HCT116 (cell line): ENCODE results near the gene PPARGC1A. TPM values are rescaled to one million over a fixed set of nuclear protein-coding genes. Genes with fewer than 3 reads are reported as not detected.

Experiments used
- ATAC-seq: fragments of 200-7000 bp; cut with Tn5 transposase; 2 replicates; pipeline ENCODE4 v1.9.1; 2020; ENCODE audit warnings: mild to moderate bottlenecking, moderate library complexity
- BruUV-seq: library from RNA; stranded (reverse); fragments of 400-500 nt; replicated peaks from 2 replicates; lab custom pipeline; 2021; lab: Mats Ljungman, UMichigan
- CTCF ChIA-PET: fragments of 300-600 bp; sonication (Branson Sonifier 250); formaldehyde crosslinking; loops from one replicate; lab custom pipeline; 2021; ENCODE audit warnings: antibody characterized with exemption; lab: Charles Lee
- POLR2A ChIA-PET: fragments of 300-600, 350-600 bp; sonication (Branson Sonifier 250); formaldehyde crosslinking; loops from one replicate; lab custom pipeline; 2021; ENCODE audit warnings: antibody characterized with exemption; lab: Charles Lee
- RAD21 ChIA-PET, 2 experiments: fragments of 300-600 bp; sonication (Branson Sonifier 250); formaldehyde crosslinking; loops; one replicate each; lab custom pipeline; 2023; ENCODE audit warnings: low total read pairs in 2 of 2; ENCODE audit not compliant: uncharacterized antibody in 2 of 2, unreplicated experiment in 2 of 2, low non-redundant PET in 1 of 2; lab: Charles Lee
- DNase-seq: peaks from one replicate; pipeline ENCODE4 v3.0.0-alpha.2; 2010; ENCODE audit warnings: low read depth, low spot score
- H2AFZ ChIP-seq: fragments of 200-600 bp; shearing (Covaris generic), sonication (generic); 2 replicates; pipeline ENCODE4 v1.6.1; 2017; ENCODE audit warnings: low read depth, mixed run types, mixed read lengths, antibody characterized with exemption, low read length; ENCODE audit not compliant: poor library complexity, severe bottlenecking
- H3K27ac ChIP-seq: 2 replicates; pipeline ENCODE4 v1.5.1; 2012; ENCODE audit warnings: low read depth, low read length
- H3K27me3 ChIP-seq: fragments of 200-600 bp; sonication (generic); 2 replicates; pipeline ENCODE4 v1.6.1; 2016; ENCODE audit warnings: mixed run types, low read length, mixed read lengths; ENCODE audit not compliant: insufficient read depth
- H3K36me3 ChIP-seq, 2 experiments: fragments of 200-500 bp in 1 of 2; fragments of 200-600 bp in 1 of 2; sonication (Bioruptor generic) in 1 of 2; sonication (generic) in 1 of 2; 2 replicates each; pipeline versions ENCODE4 v1.5.1 to v1.6.1; 2014 to 2016; ENCODE audit warnings: low read length in 2 of 2, inconsistent platforms in 1 of 2, mixed read lengths in 1 of 2, mixed run types in 1 of 2; ENCODE audit not compliant: insufficient read depth in 2 of 2, control insufficient read depth in 1 of 2
- H3K4me1 ChIP-seq, 2 experiments: fragments of 200-600 bp in 1 of 2; sonication (generic) in 1 of 2; 2 replicates each; pipeline versions ENCODE4 v1.5.1 to v1.6.1; 2012 to 2017; ENCODE audit warnings: low read length in 2 of 2, inconsistent platforms in 1 of 2, mild to moderate bottlenecking in 1 of 2, mixed read lengths in 1 of 2, mixed run types in 1 of 2, moderate library complexity in 1 of 2; ENCODE audit not compliant: insufficient read depth in 2 of 2, control insufficient read depth in 1 of 2
- H3K4me2 ChIP-seq: fragments of 200-600 bp; sonication (generic); 2 replicates; pipeline ENCODE4 v1.6.1; 2017; ENCODE audit warnings: mixed run types, low read length, mixed read lengths
- H3K4me3 ChIP-seq, 2 experiments: fragments of 200-600 bp in 1 of 2; sonication (generic) in 1 of 2; replicated peaks in 1 of 2; 2 replicates each; pipeline ENCODE4 v1.5.1; 2011 to 2016; ENCODE audit warnings: low read length in 2 of 2, control low read depth in 1 of 2, low read depth in 1 of 2, mild to moderate bottlenecking in 1 of 2, mixed read lengths in 1 of 2, mixed run types in 1 of 2
- H3K79me2 ChIP-seq: fragments of 200-600 bp; sonication (generic); 2 replicates; pipeline ENCODE4 v1.6.1; 2017; ENCODE audit warnings: mild to moderate bottlenecking, mixed run types, low read length, moderate library complexity, mixed read lengths; ENCODE audit not compliant: insufficient read depth
- H3K9ac ChIP-seq: fragments of 200-600 bp; sonication (generic); 2 replicates; pipeline ENCODE4 v1.6.1; 2016; ENCODE audit warnings: low read length, mixed read lengths
- H3K9me2 ChIP-seq: fragments of 200-600 bp; sonication (generic), shearing (Covaris generic); 2 replicates; pipeline ENCODE4 v1.6.1; 2017; ENCODE audit warnings: mixed run types, mild to moderate bottlenecking, moderate library complexity; ENCODE audit not compliant: insufficient read depth
- H3K9me3 ChIP-seq, 2 experiments: fragments of 200-500 bp in 1 of 2; fragments of 200-600 bp in 1 of 2; sonication (Bioruptor generic) in 1 of 2; sonication (generic) in 1 of 2; 2 replicates each; pipeline ENCODE4 v1.6.1; 2014 to 2017; ENCODE audit warnings: low read length in 2 of 2, mixed read lengths in 2 of 2, inconsistent platforms in 1 of 2, low read depth in 1 of 2, mild to moderate bottlenecking in 1 of 2, mixed run types in 1 of 2, moderate library complexity in 1 of 2; ENCODE audit not compliant: control insufficient read depth in 1 of 2, insufficient read depth in 1 of 2
- H4K20me1 ChIP-seq: fragments of 200-600 bp; sonication (generic), shearing (Covaris generic); 2 replicates; pipeline ENCODE4 v1.6.1; 2017; ENCODE audit warnings: mixed run types, mild to moderate bottlenecking, moderate library complexity; ENCODE audit not compliant: insufficient read depth
- CTCF ChIP-seq, 3 experiments: fragments of 200-600 bp in 1 of 3; sonication (generic) in 1 of 3; IDR thresholded peaks in 2 of 3; conservative IDR thresholded peaks in 1 of 3; 2 replicates each; pipeline ENCODE4 v1.5.1; 2012 to 2017; ENCODE audit warnings: low read depth in 2 of 3, low read length in 2 of 3, antibody characterized with exemption in 1 of 3, borderline replicate concordance in 1 of 3, control low read depth in 1 of 3, mild to moderate bottlenecking in 1 of 3, mixed read lengths in 1 of 3, mixed run types in 1 of 3, moderate library complexity in 1 of 3; ENCODE audit not compliant: insufficient read depth in 1 of 3
- EGR1 ChIP-seq: IDR thresholded peaks from 2 replicates; pipeline ENCODE4 v1.6.1; 2012; ENCODE audit warnings: low read depth
- ELF1 ChIP-seq: IDR thresholded peaks from 2 replicates; pipeline ENCODE4 v1.6.1; 2012; ENCODE audit warnings: low read depth, borderline replicate concordance
- EZH2 ChIP-seq: fragments of 200-600 bp; sonication (generic); IDR thresholded peaks from 2 replicates; pipeline ENCODE4 v1.6.1; 2017; ENCODE audit warnings: antibody characterized with exemption, mixed run types
- FOSL1 ChIP-seq: IDR thresholded peaks from 2 replicates; pipeline ENCODE4 v1.6.1; 2012; ENCODE audit warnings: low read depth
- JUND ChIP-seq: IDR thresholded peaks from 2 replicates; pipeline ENCODE4 v1.6.1; 2012
- MAX ChIP-seq: IDR thresholded peaks from 2 replicates; pipeline ENCODE4 v1.6.1; 2012
- RAD21 ChIP-seq: IDR thresholded peaks from 2 replicates; pipeline ENCODE4 v1.6.1; 2012; ENCODE audit warnings: low read depth, mild to moderate bottlenecking
- REST ChIP-seq: IDR thresholded peaks from 2 replicates; pipeline ENCODE4 v1.6.1; 2012; ENCODE audit warnings: low read depth
- SIN3A ChIP-seq: IDR thresholded peaks from 2 replicates; pipeline ENCODE4 v1.6.1; 2012; ENCODE audit warnings: low read depth
- SRF ChIP-seq: IDR thresholded peaks from 2 replicates; pipeline ENCODE4 v1.6.1; 2012; ENCODE audit warnings: low read depth
- TCF7L2 ChIP-seq: IDR thresholded peaks from 2 replicates; pipeline ENCODE4 v1.7.0; 2011; ENCODE audit warnings: borderline replicate concordance, inconsistent platforms; ENCODE audit not compliant: insufficient read depth, insufficient read length; ENCODE audit errors: extremely low read depth
- YY1 ChIP-seq: IDR thresholded peaks from 2 replicates; pipeline ENCODE4 v1.6.1; 2011; ENCODE audit warnings: low read length, low read depth, moderate library complexity, mild to moderate bottlenecking; ENCODE audit not compliant: insufficient replicate concordance; ENCODE audit errors: extremely low read depth
- ZFX ChIP-seq: fragments of 450-650 bp; IDR thresholded peaks from 2 replicates; pipeline ENCODE4 v1.6.1; 2017
- ZNF274 ChIP-seq: fragments of 200-500 bp; sonication (Bioruptor generic); IDR thresholded peaks from 2 replicates; pipeline ENCODE4 v1.6.1; 2014; ENCODE audit warnings: mild to moderate bottlenecking, low read depth, low read length, inconsistent platforms
- intact Hi-C: fragments of 100-400 bp; cut with micrococcal nuclease; formaldehyde crosslinking; loops from 2 replicates; pipeline ENCODE4 v1.10.0; 2022
- total RNA-seq: library from RNA; stranded (reverse); gene quantifications from one replicate; pipeline ENCODE4 v1.2.1, GENCODE V29; 2021; ENCODE audit not compliant: unreplicated experiment

PPARGC1A gene
- total RNA-seq, 1 experiment from 2014 or later, result not detected

- no peaks in the 10 kb centered on the region for H3K79me2 ChIP-seq
- H3K9ac ChIP-seq, result no peak overlapping the region
- no peaks in the 10 kb centered on the region for H3K27me3 ChIP-seq
- ChIA-PET POLR2A (no interaction called here), CTCF (no interaction called here)
- H3K9me3 ChIP-seq, result peaks cover 13 to 18% of the 10 kb centered on the region in 2 experiments; a peak in 2 of 4 replicates
- H3K4me1 ChIP-seq, result no peaks in the 10 kb centered on the region
- H3K4me2 ChIP-seq, result no peak overlapping the region
- no peak for DNase-seq
- H3K9me2 ChIP-seq, result no peaks in the 10 kb centered on the region
- H4K20me1 ChIP-seq, result no peaks in the 10 kb centered on the region
- no peak overlapping the region for H2AFZ ChIP-seq
- H3K36me3 ChIP-seq, result no peaks in the 10 kb centered on the region
- TF ChIP-seq SRF (no peak), JUND (no peak), MAX (no peak), RAD21 (no peak), ZFX (no peak), ZNF274 (no peak), CTCF (IDR thresholded peaks at IDR 0.05 in 2 of 3, conservative IDR thresholded peaks at IDR 0.05 in 1 of 3; ENCODE audit: borderline replicate concordance in 1 of 3, insufficient read depth in 1 of 3, low read depth in 2 of 3, low read length in 2 of 3) (no peak), EGR1 (no peak), SIN3A (no peak)
- TF ChIP-seq, all 23 proteins: peak for 0
- BruUV-seq, result no TSS peak
- RAD21 ChIA-PET, result no interaction called here
- no peak overlapping the region for H3K4me3 ChIP-seq
- intact Hi-C loops, result no loop called here
- H3K27ac ChIP-seq, result no peak overlapping the region
- no peak for ATAC-seq
Measured at GRCh38 chr4:23746672-23747071, 143.2 kb downstream of the PPARGC1A start.

GRCh38 chr4:23746027-23746426 is 143.8 kb downstream of the PPARGC1A start:
- Histone ChIP-seq H3K79me2 (no peaks in the 10 kb centered on the region), H3K27ac (no peak overlapping the region)
- ATAC-seq, result no peak
- no TSS peak for BruUV-seq
- TF ChIP-seq EZH2, result no peak
- TF ChIP-seq TCF7L2, result no peak
- TF ChIP-seq FOSL1, result no peak
- TF ChIP-seq ZFX, result no peak
- no peak for TF ChIP-seq YY1
- no peak for TF ChIP-seq REST
- no peak for TF ChIP-seq MAX
- no peak for TF ChIP-seq ELF1
- TF ChIP-seq, all 23 proteins: peak for 0
- Histone ChIP-seq H4K20me1 (no peaks in the 10 kb centered on the region), H2AFZ (no peak overlapping the region), H3K4me3 (no peak overlapping the region), H3K4me2 (no peak overlapping the region), H3K9me3 (peaks cover 15 to 17% of the 10 kb centered on the region in 2 experiments; a peak in 2 of 4 replicates), H3K9me2 (no peaks in the 10 kb centered on the region), H3K36me3 (no peaks in the 10 kb centered on the region), H3K9ac (no peak overlapping the region), H3K4me1 (no peaks in the 10 kb centered on the region), H3K27me3 (no peaks in the 10 kb centered on the region)
- ChIA-PET RAD21 (no interaction called here), POLR2A (no interaction called here), CTCF (no interaction called here)
- DNase-seq, result no peak
- intact Hi-C loops, result no loop called here
